DND-41 (cell line): ENCODE measurements around the gene SLAIN1.
"Not testable (repeated sequence)": the region's sequence is repeated elsewhere in the genome, so short reads cannot be mapped to it uniquely, and the experiment has no call there.

Experiments used
- EZH2 ChIP-seq: IDR thresholded peaks from 3 replicates; pipeline ENCODE4 v1.6.1; 2012; ENCODE audit warnings: borderline replicate concordance, low read depth, mild to moderate bottlenecking, moderate library complexity, low read length, inconsistent platforms; ENCODE audit not compliant: severe bottlenecking
- TF ChIP-seq, protein P1 (sequence below): IDR thresholded peaks from 2 replicates; pipeline ENCODE4 v1.5.1; 2012; ENCODE audit warnings: borderline replicate concordance, low read length, moderate library complexity, mild to moderate bottlenecking; ENCODE audit not compliant: poor library complexity, severe bottlenecking; ENCODE audit errors: extremely low read depth

DNA sequence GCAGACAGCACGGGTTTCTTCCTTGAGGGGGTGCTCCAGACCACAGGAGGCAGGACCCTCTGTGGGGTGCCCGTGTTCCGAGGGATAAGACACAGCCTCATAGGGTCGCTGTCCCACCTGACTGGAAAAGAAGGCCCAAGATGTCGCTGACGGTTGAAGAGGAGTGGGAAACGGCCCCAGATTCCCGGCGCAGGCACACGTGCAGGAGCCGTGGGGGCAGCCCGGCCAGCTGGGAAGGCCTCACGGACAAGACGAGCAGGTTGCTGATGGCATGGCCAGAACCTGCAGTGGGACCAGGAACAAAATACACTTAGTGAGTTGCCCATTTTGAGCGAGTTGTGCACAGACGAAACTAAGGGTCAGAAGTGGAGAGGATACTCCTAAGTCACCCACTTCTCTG lies 35.2 kb upstream of the SLAIN1 start:
- TF ChIP-seq, protein P1, sequence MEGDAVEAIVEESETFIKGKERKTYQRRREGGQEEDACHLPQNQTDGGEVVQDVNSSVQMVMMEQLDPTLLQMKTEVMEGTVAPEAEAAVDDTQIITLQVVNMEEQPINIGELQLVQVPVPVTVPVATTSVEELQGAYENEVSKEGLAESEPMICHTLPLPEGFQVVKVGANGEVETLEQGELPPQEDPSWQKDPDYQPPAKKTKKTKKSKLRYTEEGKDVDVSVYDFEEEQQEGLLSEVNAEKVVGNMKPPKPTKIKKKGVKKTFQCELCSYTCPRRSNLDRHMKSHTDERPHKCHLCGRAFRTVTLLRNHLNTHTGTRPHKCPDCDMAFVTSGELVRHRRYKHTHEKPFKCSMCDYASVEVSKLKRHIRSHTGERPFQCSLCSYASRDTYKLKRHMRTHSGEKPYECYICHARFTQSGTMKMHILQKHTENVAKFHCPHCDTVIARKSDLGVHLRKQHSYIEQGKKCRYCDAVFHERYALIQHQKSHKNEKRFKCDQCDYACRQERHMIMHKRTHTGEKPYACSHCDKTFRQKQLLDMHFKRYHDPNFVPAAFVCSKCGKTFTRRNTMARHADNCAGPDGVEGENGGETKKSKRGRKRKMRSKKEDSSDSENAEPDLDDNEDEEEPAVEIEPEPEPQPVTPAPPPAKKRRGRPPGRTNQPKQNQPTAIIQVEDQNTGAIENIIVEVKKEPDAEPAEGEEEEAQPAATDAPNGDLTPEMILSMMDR: not testable (repeated sequence)
- TF ChIP-seq EZH2: not testable (repeated sequence)
